Measurements from ENCODE around the gene HMCN2.

GRCh38 chr9:130292106-130292505, 26.5 kb downstream of the HMCN2 start:
- TF ChIP-seq EZH2phosphoT487 (IDR thresholded peaks at IDR 0.05; ENCODE audit: insufficient read depth, low read depth), result no peak
- peak; percentile 3 for TF ChIP-seq EZH2 (IDR thresholded peaks at IDR 0.05; ENCODE audit: insufficient read depth, poor library complexity, severe bottlenecking)

Measured in GM23248 (cell line).